Mesenchymal stem cell (in vitro differentiated cells and primary cell): ENCODE data around the gene CLCNKA.

Source experiments
- DNase-seq: peaks from one replicate; pipeline ENCODE4 v3.0.0-alpha.2; 2013
- H2AFZ ChIP-seq: one replicate; pipeline ENCODE4 v1.6.1; 2013; ENCODE audit warnings: low read depth, mild to moderate bottlenecking, control low read depth, inconsistent platforms, low read length, moderate library complexity
- H2AK5ac ChIP-seq: 2 replicates; pipeline ENCODE4 v1.6.1; 2013; ENCODE audit warnings: low read length, moderate library complexity, mild to moderate bottlenecking, inconsistent platforms; ENCODE audit not compliant: severe bottlenecking
- H2BK120ac ChIP-seq: one replicate; pipeline ENCODE4 v1.6.1; 2013; ENCODE audit warnings: low read depth, mild to moderate bottlenecking, inconsistent platforms, low read length, moderate library complexity
- H2BK12ac ChIP-seq, 2 experiments: one replicate each; pipeline ENCODE4 v1.6.1; 2013; ENCODE audit warnings: inconsistent platforms in 2 of 2, low read length in 2 of 2, mild to moderate bottlenecking in 2 of 2, moderate library complexity in 2 of 2, control low read depth in 1 of 2
- H2BK15ac ChIP-seq: one replicate; pipeline ENCODE4 v1.6.1; 2013; ENCODE audit warnings: mild to moderate bottlenecking, low read depth, inconsistent platforms; ENCODE audit not compliant: poor library complexity, severe bottlenecking
- H2BK5ac ChIP-seq: 2 replicates; pipeline ENCODE4 v1.6.1; 2013; ENCODE audit warnings: low read depth, mild to moderate bottlenecking, low read length, control low read depth, inconsistent platforms; ENCODE audit not compliant: poor library complexity, severe bottlenecking
- H3K14ac ChIP-seq, 2 experiments: one replicate each; pipeline ENCODE4 v1.6.1; 2013; ENCODE audit warnings: inconsistent platforms in 2 of 2, low read length in 2 of 2, control low read depth in 1 of 2, mild to moderate bottlenecking in 1 of 2, moderate library complexity in 1 of 2
- H3K18ac ChIP-seq, 2 experiments: one replicate each; pipeline ENCODE4 v1.6.1; 2013; ENCODE audit warnings: inconsistent platforms in 2 of 2, low read length in 2 of 2, control low read depth in 1 of 2, low read depth in 1 of 2, mild to moderate bottlenecking in 1 of 2
- H3K23ac ChIP-seq, 2 experiments: one replicate each; pipeline ENCODE4 v1.6.1; 2013; ENCODE audit warnings: inconsistent platforms in 2 of 2, low read length in 2 of 2, mild to moderate bottlenecking in 2 of 2, moderate library complexity in 2 of 2, control low read depth in 1 of 2
- H3K27ac ChIP-seq: 2 replicates; pipeline ENCODE4 v1.5.1; 2013; ENCODE audit warnings: mild to moderate bottlenecking, moderate library complexity, low read length, control low read depth, inconsistent platforms; ENCODE audit not compliant: poor library complexity, severe bottlenecking
- H3K27me3 ChIP-seq, 2 experiments: 2 replicates each; pipeline versions ENCODE4 v1.6.1 to v1.7.0; 2013; ENCODE audit warnings: low read length in 2 of 2, mild to moderate bottlenecking in 2 of 2, moderate library complexity in 2 of 2, control low read depth in 1 of 2, inconsistent platforms in 1 of 2; ENCODE audit not compliant: control insufficient read depth in 1 of 2, insufficient read depth in 1 of 2
- H3K36me3 ChIP-seq, 2 experiments: 2 replicates each; pipeline versions ENCODE4 v1.6.1 to v1.7.0; 2013; ENCODE audit warnings: low read length in 2 of 2, control low read depth in 1 of 2, inconsistent platforms in 1 of 2, low read depth in 1 of 2, mild to moderate bottlenecking in 1 of 2; ENCODE audit not compliant: insufficient read depth in 2 of 2, control insufficient read depth in 1 of 2
- H3K4ac ChIP-seq, 2 experiments: one replicate each; pipeline ENCODE4 v1.6.1; 2013; ENCODE audit warnings: inconsistent platforms in 2 of 2, low read length in 2 of 2, mild to moderate bottlenecking in 2 of 2, moderate library complexity in 2 of 2, control low read depth in 1 of 2, low read depth in 1 of 2
- H3K4me1 ChIP-seq: 2 replicates; pipeline ENCODE4 v1.6.1; 2013; ENCODE audit warnings: low read depth, low read length, control low read depth; ENCODE audit not compliant: control insufficient read depth, insufficient read depth
- H3K4me2 ChIP-seq: 2 replicates; pipeline ENCODE4 v1.6.1; 2013; ENCODE audit warnings: low read length, mild to moderate bottlenecking, inconsistent platforms; ENCODE audit not compliant: poor library complexity, severe bottlenecking
- H3K4me3 ChIP-seq, 2 experiments: 2 replicates each; pipeline versions ENCODE4 v1.5.1 to v1.7.0; 2013; ENCODE audit warnings: low read length in 2 of 2, mild to moderate bottlenecking in 2 of 2, control low read depth in 1 of 2, low read depth in 1 of 2; ENCODE audit not compliant: insufficient read depth in 1 of 2
- H3K79me1 ChIP-seq: replicated peaks from 2 replicates; pipeline ENCODE4 v1.6.1; 2013; ENCODE audit warnings: mild to moderate bottlenecking, control low read depth, low read length, inconsistent platforms; ENCODE audit not compliant: poor library complexity, severe bottlenecking
- H3K9ac ChIP-seq: 2 replicates; pipeline ENCODE4 v1.7.0; 2013; ENCODE audit warnings: mild to moderate bottlenecking, low read length, moderate library complexity
- H3K9me3 ChIP-seq: 2 replicates; pipeline ENCODE4 v1.7.0; 2013; ENCODE audit warnings: mild to moderate bottlenecking, low read length; ENCODE audit not compliant: control insufficient read depth
- H4K8ac ChIP-seq: one replicate; pipeline ENCODE4 v1.6.1; 2013; ENCODE audit warnings: inconsistent platforms, mild to moderate bottlenecking, low read length, moderate library complexity
- H4K91ac ChIP-seq: one replicate; pipeline ENCODE4 v1.6.1; 2013; ENCODE audit warnings: mild to moderate bottlenecking, low read length, inconsistent platforms
- WGBS: methylation state at CpG from one replicate; pipeline ENCODE4 v1.1.7; 2013; ENCODE audit warnings: mixed read lengths; 5-methylcytosine and 5-hydroxymethylcytosine counted together

Gene CLCNKA

DNA sequence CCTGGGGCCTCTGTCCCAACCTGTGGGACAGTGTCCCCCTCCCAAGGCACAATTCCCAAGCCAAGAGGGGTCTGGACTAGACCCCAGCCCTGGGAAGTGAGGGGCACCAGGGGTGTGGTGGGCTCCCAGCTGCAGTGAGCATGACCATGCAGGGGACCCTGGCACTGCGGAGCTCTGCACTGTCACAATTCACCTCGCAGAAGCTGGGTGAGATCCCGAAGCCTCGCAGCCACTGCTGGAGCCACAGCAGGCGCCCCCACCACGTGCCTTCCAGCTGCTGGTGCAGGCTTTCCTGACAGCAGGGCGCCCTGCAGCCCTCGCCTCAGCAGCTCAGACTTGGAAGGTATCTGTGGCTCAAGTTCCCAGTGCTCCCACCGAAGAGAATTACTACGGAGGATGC lies 27.8 kb upstream of the CLCNKA start:
- Histone ChIP-seq H3K14ac (no peak overlapping the region), H3K4ac (no peak overlapping the region), H2BK15ac (no peak overlapping the region), H3K4me3 (no peak overlapping the region), H2BK12ac (no peak overlapping the region), H3K36me3 (no peaks in the 10 kb centered on the region), H3K9ac (no peak overlapping the region), H4K8ac (no peak overlapping the region), H3K27ac (no peak overlapping the region), H3K18ac (no peak overlapping the region), H3K9me3 (no peaks in the 10 kb centered on the region), H3K23ac (no peak overlapping the region), H3K4me2 (no peak overlapping the region), H2BK5ac (no peak overlapping the region), H3K4me1 (no peaks in the 10 kb centered on the region), H2AK5ac (no peak overlapping the region), H2BK120ac (no peak overlapping the region), H4K91ac (no peak overlapping the region), H3K79me1 (no peaks in the 10 kb centered on the region), H3K27me3 (peaks cover 9 to 16% of the 10 kb centered on the region in 2 experiments), H2AFZ (no peak overlapping the region)
- 92% methylated on average over 10 of the region's 10 CpGs for WGBS
- no peak for DNase-seq

DNA sequence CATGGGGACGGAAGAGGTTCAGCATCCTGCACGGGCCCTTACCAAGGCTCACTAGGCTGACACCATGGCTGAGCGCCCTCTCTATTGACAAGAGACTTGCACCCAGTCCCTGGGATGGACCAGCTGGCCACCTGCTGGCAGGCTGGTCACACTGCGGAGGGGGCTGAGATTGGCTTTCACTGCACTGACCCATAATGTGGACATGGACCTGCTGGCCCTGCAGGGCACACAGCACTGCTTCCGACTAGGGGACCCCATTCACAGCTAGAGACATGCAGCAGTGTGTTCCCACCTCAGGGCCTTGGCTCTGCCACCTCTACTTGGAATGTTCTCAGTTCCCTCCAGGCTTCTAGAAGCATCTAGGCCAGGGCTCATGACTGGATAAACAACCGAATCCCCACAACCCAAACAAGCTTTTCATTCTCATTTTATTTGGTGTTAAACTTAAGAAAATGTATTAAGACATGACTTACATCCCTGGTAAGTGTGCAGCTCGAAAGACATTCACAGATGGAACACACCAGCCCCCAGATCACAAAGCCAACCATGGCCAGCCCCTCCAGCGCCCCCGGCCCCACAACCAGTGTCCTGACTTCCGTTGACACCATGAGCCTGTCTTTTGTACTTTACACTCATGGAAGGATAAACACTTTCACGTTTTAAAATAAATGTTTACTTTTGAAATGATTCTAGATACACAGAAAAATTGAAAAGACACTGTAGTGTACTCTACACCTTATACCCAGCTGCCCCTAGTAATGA lies 27.1 kb upstream of the CLCNKA start:
- 79% methylated on average over 8 of the region's 11 CpGs for WGBS
- H3K9ac ChIP-seq, result no peak overlapping the region
- H3K18ac ChIP-seq, result no peak overlapping the region
- H3K4me2 ChIP-seq, result no peak overlapping the region
- no peak overlapping the region for H3K23ac ChIP-seq
- no peaks in the 10 kb centered on the region for H3K9me3 ChIP-seq
- no peak overlapping the region for H3K4ac ChIP-seq
- DNase-seq, result peak; percentile 70
- no peak overlapping the region for H4K91ac ChIP-seq
- H2BK120ac ChIP-seq, result no peak overlapping the region
- H3K27ac ChIP-seq, result no peak overlapping the region
- H2BK15ac ChIP-seq, result no peak overlapping the region
- H3K79me1 ChIP-seq, result no peaks in the 10 kb centered on the region
- H2BK5ac ChIP-seq, result no peak overlapping the region
- no peak overlapping the region for H4K8ac ChIP-seq
- H3K4me3 ChIP-seq, result no peak overlapping the region
- H2AK5ac ChIP-seq, result no peak overlapping the region
- H3K36me3 ChIP-seq, result no peaks in the 10 kb centered on the region
- H3K14ac ChIP-seq, result no peak overlapping the region
- H2BK12ac ChIP-seq, result no peak overlapping the region
- peaks cover 11 to 16% of the 10 kb centered on the region in 2 experiments for H3K27me3 ChIP-seq
- no peaks in the 10 kb centered on the region for H3K4me1 ChIP-seq
- no peak overlapping the region for H2AFZ ChIP-seq

GRCh38 chr1:15997076-15997585 lies 24.7 kb upstream of the CLCNKA start:
- Histone ChIP-seq H3K4ac (no peak overlapping the region), H3K4me2 (no peak overlapping the region), H3K9ac (no peak overlapping the region), H2BK120ac (no peak overlapping the region), H3K79me1 (no peaks in the 10 kb centered on the region), H2BK5ac (no peak overlapping the region), H3K4me3 (no peak overlapping the region), H3K36me3 (no peaks in the 10 kb centered on the region), H2BK12ac (no peak overlapping the region), H3K27ac (no peak overlapping the region), H2AFZ (no peak overlapping the region), H3K14ac (no peak overlapping the region), H3K9me3 (no peaks in the 10 kb centered on the region), H4K91ac (no peak overlapping the region), H2BK15ac (no peak overlapping the region), H3K18ac (no peak overlapping the region), H3K4me1 (no peaks in the 10 kb centered on the region), H2AK5ac (no peak overlapping the region), H3K23ac (no peak overlapping the region), H3K27me3 (peaks cover 11 to 12% of the 10 kb centered on the region in 2 experiments), H4K8ac (no peak overlapping the region)
- no peak for DNase-seq
- 82% methylated on average over 9 of the region's 9 CpGs for WGBS

DNA sequence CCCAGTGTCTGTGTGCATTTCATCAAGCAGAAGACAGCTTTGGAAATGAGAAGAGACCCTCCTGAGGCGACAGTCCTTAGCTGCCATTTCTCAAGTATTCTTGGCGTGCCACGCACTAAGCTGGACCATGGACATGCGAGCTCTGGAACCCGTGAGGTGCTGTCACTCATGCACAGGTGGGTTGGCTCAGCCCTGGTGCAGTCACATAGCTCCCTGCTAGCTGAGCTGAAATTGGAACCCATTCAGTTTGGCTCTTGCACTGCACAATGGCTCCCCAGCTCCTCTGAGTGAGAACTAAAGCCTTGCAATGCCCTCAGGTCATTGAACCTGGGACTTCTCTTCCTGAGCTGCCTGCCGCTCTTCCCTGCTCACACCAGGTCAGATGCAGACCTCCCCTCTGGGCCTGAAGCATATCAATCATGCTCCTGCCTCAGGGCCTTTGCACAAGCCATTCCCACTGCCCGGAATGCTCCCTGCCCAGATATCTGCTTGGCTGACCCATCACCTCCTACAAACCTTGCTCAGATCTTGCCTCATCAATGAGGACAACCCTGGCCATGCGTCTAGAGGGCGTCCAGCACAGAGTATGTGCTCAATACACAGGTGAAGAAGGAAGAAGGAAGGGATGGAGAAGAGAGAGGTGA lies 24.1 kb upstream of the CLCNKA start:
- no peaks in the 10 kb centered on the region for H3K36me3 ChIP-seq
- no peaks in the 10 kb centered on the region for H3K4me1 ChIP-seq
- no peak overlapping the region for H4K8ac ChIP-seq
- H3K18ac ChIP-seq, result no peak overlapping the region
- H3K27me3 ChIP-seq, result peaks cover 11 to 12% of the 10 kb centered on the region in 2 experiments
- no peak for DNase-seq
- H2AK5ac ChIP-seq, result no peak overlapping the region
- H3K23ac ChIP-seq, result no peak overlapping the region
- no peak overlapping the region for H3K4ac ChIP-seq
- H3K4me2 ChIP-seq, result no peak overlapping the region
- no peak overlapping the region for H2BK5ac ChIP-seq
- H2BK15ac ChIP-seq, result no peak overlapping the region
- no peak overlapping the region for H3K4me3 ChIP-seq
- no peak overlapping the region for H4K91ac ChIP-seq
- no peak overlapping the region for H3K9ac ChIP-seq
- no peak overlapping the region for H2BK12ac ChIP-seq
- no peak overlapping the region for H3K14ac ChIP-seq
- no peaks in the 10 kb centered on the region for H3K79me1 ChIP-seq
- no peak overlapping the region for H2AFZ ChIP-seq
- no peak overlapping the region for H2BK120ac ChIP-seq
- H3K9me3 ChIP-seq, result no peaks in the 10 kb centered on the region
- 89% methylated on average over 9 of the region's 9 CpGs for WGBS
- no peak overlapping the region for H3K27ac ChIP-seq
